Cardiac muscle cell (in vitro differentiated cells and primary cell): ENCODE data around the gene NT5M. TPM values are rescaled to one million over a fixed set of nuclear protein-coding genes. Genes with fewer than 3 reads are reported as not detected.

Experiments used
- DNase-seq, 2 donors: peaks; one replicate each; pipeline versions ENCODE4 v3.0.0 to v3.0.0-alpha.2; 2010 to 2017; ENCODE audit warnings: low read depth in 1 of 2, low spot score in 1 of 2
- H3K27ac ChIP-seq: fragments of 200-600 bp; sonication (generic); 2 replicates; pipeline ENCODE4 v1.5.1; 2016
- H3K27me3 ChIP-seq: fragments of 200-600 bp; sonication (generic); 2 replicates; pipeline ENCODE4 v1.6.0; 2016; ENCODE audit warnings: control low read depth
- H3K36me3 ChIP-seq: fragments of 200-600 bp; sonication (generic); 2 replicates; pipeline ENCODE4 v1.5.1; 2016; ENCODE audit warnings: control low read depth
- H3K4me1 ChIP-seq: fragments of 200-600 bp; sonication (generic); 2 replicates; pipeline ENCODE4 v1.8.1; 2017; ENCODE audit warnings: low read depth, mild to moderate bottlenecking, mixed run types
- H3K4me3 ChIP-seq: fragments of 200-600 bp; sonication (generic); 2 replicates; pipeline ENCODE4 v1.5.1; 2016; ENCODE audit warnings: mild to moderate bottlenecking
- H3K9me3 ChIP-seq: fragments of 200-600 bp; sonication (generic); 2 replicates; pipeline ENCODE4 v1.5.1; 2017; ENCODE audit warnings: low read depth, mild to moderate bottlenecking, control low read depth
- CTCF ChIP-seq: IDR thresholded peaks from 2 replicates; pipeline ENCODE4 v1.5.1; 2012; ENCODE audit warnings: low read depth, mild to moderate bottlenecking, low read length
- polyA plus RNA-seq: library from polyadenylated mRNA; unstranded; fragments of >200 nt; fragmentation: Nextera tagmentation; extraction: Ambion mirVana; gene quantifications from 2 replicates; pipeline ENCODE4 v1.2.1, GENCODE V29; 2016
- total RNA-seq: library from RNA; depleted of rRNA; stranded (reverse); fragments of >200 nt; gene quantifications from 2 replicates; pipeline ENCODE4 v1.2.3, GENCODE V29; 2016

The NT5M gene
- total and polyA plus RNA-seq, 2 experiments from 2014 or later: 32.9 to 38.5 TPM

- Histone ChIP-seq H3K27me3 (no peaks in the 10 kb centered on the region), H3K4me1 (no peaks in the 10 kb centered on the region), H3K27ac (no peak overlapping the region), H3K9me3 (no peaks in the 10 kb centered on the region), H3K36me3 (no peaks in the 10 kb centered on the region), H3K4me3 (no peak overlapping the region)
- no peak for DNase-seq
- TF ChIP-seq CTCF: no peak
Measured at GRCh38 chr17:17395246-17395802, 92.2 kb downstream of the NT5M start.

GRCh38 chr17:17395885-17396284, 92.7 kb downstream of the NT5M start:
- no peak overlapping the region for H3K4me3 ChIP-seq
- no peaks in the 10 kb centered on the region for H3K9me3 ChIP-seq
- H3K36me3 ChIP-seq: no peaks in the 10 kb centered on the region
- TF ChIP-seq CTCF: no peak
- no peak overlapping the region for H3K27ac ChIP-seq
- H3K27me3 ChIP-seq: no peaks in the 10 kb centered on the region
- DNase-seq: no peak
- H3K4me1 ChIP-seq: no peaks in the 10 kb centered on the region

Other genes with a start within 250 kb of the NT5M start
- gene PLD6, start 97.0 kb upstream of the NT5M start, total RNA-seq: 0.42 and 1.1 TPM in 2 replicates
- 0.47 and 0.51 TPM in 2 replicates for gene PLD6, start 97.0 kb upstream of the NT5M start, polyA plus RNA-seq
- 26.5 and 34.2 TPM in 2 replicates for gene FLCN, start 66.2 kb upstream of the NT5M start, total RNA-seq
- 12.8 and 14.1 TPM in 2 replicates for gene FLCN, start 66.2 kb upstream of the NT5M start, polyA plus RNA-seq
- 51.1 and 67.8 TPM in 2 replicates for gene COPS3, start 22.1 kb upstream of the NT5M start, total RNA-seq
- 98.4 and 123 TPM in 2 replicates for gene COPS3, start 22.1 kb upstream of the NT5M start, polyA plus RNA-seq
- gene MED9, start 173.6 kb downstream of the NT5M start, total RNA-seq: 34.0 and 38.2 TPM in 2 replicates
- gene MED9, start 173.6 kb downstream of the NT5M start, polyA plus RNA-seq: 27.9 and 42.3 TPM in 2 replicates
- 17.1 and 28.4 TPM in 2 replicates for gene RASD1, start 193.0 kb downstream of the NT5M start, total RNA-seq
- gene RASD1, start 193.0 kb downstream of the NT5M start, polyA plus RNA-seq: 22.0 and 24.3 TPM in 2 replicates